NAMALWA (cell line): Measurements from ENCODE around the gene KIF13A.

ENCODE experiments used
- DNase-seq: peaks from one replicate; pipeline ENCODE4 v3.0.0-alpha.2; 2015; ENCODE audit warnings: low spot score

The KIF13A gene

GRCh38 chr6:17719323-17720041, 268.0 kb downstream of the KIF13A start:
- DNase-seq: no peak

GRCh38 chr6:17716221-17716620, 271.2 kb downstream of the KIF13A start:
- no peak for DNase-seq

- no peak for DNase-seq
These were observed 272.3 kb downstream of the KIF13A start for GRCh38 chr6:17714879-17715851.

- DNase-seq: no peak
These were observed 273.3 kb downstream of the KIF13A start for GRCh38 chr6:17714177-17714576.

GRCh38 chr6:17712576-17712975, 274.9 kb downstream of the KIF13A start:
- DNase-seq: no peak

- no peak for DNase-seq
These were observed 277.1 kb downstream of the KIF13A start for GRCh38 chr6:17710331-17710730.

- no peak for DNase-seq
These were observed 278.0 kb downstream of the KIF13A start for GRCh38 chr6:17709476-17709875.
